Fibroblast of skin of back (primary cell): Measurements from ENCODE around the gene GNG12.
A peak's percentile ranks its signal among the peaks of the same experiment; 100 is the strongest.

Experiments used
- DNase-seq: peaks from one replicate; pipeline ENCODE4 v3.0.0-alpha.2; 2013

GNG12 gene

GRCh38 chr1:67840449-67840848 is 7.2 kb upstream of the GNG12 start:
- peak; percentile 96 for DNase-seq

- DNase-seq = no peak
Measured at GRCh38 chr1:67839826-67840225, 6.6 kb upstream of the GNG12 start.

GRCh38 chr1:67838180-67838910 is 5.1 kb upstream of the GNG12 start:
- DNase-seq = peak; percentile 29

GRCh38 chr1:67836769-67837168 is 3.5 kb upstream of the GNG12 start:
- no peak for DNase-seq

- DNase-seq = no peak
Measured at GRCh38 chr1:67835663-67836452, 2.6 kb upstream of the GNG12 start.

DNA sequence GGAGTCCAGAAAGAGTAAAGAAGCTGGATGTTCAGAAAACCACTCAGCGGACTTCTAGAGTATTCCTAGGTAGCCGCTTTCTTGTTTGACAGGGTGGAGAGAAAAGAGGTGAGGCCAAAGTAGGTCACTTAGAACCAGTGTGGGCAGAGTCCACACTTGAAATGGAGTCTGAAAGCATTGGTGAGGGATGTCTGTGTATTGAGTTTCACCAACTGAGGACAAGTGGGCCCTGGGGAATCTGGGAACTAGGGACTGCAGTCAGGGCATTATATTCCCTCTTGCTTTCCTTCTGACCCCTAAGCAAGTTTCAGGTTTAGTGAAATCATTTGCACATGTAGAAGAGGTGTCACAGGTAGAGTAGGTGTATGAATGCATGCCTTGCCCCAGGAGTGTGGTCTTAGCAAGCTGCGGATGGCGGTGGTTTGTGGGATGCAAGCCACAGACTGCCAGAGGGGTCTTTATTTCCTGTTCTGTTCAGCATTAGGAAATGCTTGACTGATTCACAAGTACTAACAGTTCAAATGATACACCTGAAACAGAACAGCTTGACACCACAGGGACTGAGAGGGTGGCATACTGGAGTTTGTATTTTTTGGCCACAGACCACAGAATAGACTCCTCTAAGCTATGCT is 1.1 kb upstream of the GNG12 start:
- DNase-seq = no peak

DNA sequence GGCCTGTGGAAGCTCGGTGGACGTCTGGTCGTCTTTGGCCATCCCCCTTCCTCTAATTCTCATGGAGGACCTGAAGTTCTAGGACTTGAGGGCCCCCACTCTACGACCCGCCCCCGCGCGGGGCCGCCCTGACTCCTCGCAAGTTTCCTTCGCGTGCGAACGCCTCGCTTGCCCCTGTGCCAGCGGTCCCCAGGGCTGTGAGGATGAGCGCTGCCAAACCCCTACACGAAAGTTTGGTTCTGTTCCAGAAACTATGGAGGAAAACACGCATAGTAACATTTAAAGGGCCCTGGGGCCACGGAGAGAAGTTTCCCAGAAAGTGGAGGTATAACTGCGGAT is 304 bp upstream of the GNG12 start:
- peak; percentile 82 for DNase-seq

- peak; percentile 76 for DNase-seq
Measured at GRCh38 chr1:67831850-67832513, 1.3 kb downstream of the GNG12 start.

DNA sequence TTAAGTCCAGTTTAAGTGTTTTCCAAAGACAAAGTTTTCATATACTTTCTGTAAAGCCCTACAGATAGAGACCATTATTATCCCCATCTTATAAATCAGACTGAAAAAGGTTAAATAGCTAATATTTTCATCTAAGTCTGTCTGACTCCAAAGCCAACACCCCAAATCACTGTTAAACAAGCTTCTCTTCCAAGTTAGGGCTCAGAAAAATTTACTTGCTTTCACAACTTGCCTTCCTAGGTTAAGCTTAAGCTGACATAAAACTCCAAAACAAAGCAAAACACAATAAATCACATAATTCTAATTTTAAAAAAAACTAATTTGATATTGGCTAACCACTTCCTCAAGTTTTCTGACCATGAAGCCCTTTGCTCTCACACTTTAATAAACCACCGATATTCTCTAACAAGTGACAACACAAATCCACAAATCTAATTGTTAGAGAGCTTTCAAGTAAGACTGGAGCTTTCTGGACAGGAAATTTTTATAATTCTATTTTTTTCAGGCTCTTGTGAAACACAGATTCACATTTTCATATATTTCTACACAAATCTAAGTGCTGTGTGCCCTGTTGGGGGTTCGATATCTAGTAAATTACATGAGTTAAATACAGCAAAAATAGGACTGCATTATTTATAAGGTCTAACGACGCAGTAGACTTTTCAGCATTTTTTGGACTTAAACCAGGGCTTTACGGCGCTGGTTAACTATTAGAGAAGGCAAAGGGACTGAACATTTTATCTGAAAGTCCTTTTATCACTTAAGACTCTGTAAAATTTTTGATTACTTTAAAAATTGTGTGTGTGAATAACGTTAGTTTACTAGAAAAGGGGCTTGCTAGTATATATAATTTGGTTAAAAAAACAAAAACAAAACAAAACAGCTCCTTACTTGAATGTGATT is 2.1 kb downstream of the GNG12 start:
- no peak for DNase-seq

DNA sequence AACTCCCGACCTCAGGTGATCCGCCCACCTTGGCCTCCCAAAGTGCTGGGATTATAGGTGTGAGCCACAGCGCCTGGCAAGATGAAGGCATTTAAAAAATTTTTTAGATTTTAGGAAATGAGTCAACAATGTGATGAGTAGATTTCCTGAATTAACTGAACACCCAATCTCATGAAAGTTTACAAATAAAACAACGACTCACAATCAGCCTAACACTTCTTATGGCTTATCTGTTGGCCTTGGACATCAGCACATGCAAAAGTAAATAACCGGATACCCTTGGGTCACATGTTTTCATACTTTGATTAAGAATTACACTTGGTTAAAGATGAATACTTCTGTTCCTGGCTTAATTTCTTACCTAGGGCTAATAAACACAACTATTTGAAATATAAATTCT is 3.0 kb downstream of the GNG12 start:
- DNase-seq = peak; percentile 30

- DNase-seq = no peak
Measured at GRCh38 chr1:67827688-67828087, 5.6 kb downstream of the GNG12 start.

DNA sequence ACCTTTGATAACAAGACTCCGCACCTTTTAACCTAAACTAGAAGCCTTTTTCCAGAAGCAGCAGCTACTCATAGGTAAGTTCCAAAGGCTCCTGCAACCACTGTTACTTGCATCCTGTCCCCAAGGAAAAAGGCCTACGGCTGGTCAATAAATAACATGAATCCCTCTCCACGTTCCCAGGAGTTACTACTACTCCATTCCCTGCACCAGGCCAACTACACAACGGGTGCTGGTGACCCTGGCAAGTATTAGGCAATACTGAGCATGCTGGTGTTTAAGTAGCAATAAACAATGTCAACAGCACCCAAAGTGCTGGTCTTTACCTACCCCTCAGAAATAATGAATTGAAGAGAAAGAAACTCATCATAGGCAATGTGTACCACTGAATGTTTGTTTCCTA is 7.7 kb downstream of the GNG12 start:
- no peak for DNase-seq

DNA sequence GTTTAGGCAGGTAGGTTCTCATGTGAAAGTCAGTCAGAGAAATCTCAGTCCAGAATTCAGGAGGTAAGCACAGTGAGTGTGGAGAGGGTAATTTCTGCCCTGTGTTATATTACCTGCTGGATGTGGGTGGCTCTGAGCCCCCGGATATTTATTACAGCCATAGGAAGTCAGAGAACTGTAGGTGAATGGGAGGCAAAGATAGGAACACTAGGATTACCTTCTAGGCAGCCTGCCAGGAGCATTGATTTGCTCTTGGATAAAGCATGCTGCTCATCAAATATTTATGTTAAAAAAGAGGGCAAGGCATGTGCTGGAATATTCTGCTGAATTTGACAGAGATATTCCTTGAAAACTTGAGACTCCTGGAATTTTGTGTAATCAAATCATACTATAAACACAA is 8.5 kb downstream of the GNG12 start:
- DNase-seq = no peak

- DNase-seq = no peak
Measured at GRCh38 chr1:67823615-67824014, 9.7 kb downstream of the GNG12 start.

DNA sequence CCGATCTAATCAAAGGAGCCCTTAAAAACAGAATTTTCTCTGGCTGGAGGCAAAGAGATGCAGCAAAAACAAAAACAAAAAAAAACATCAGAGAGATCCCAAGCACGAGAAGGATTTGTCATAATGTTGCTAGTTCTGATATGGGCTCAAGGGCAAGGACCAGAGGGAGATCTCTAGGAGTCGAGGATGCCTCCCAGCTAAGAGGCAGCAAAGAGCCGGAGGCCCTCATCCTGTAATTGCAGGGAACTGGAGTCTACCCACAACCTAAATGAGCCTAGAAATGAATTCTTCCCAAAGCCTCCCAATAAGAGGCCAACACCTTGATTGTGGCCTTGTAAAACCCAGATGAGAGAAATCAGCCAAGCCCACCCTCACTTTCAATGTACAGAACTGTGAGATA is 12.0 kb downstream of the GNG12 start:
- no peak for DNase-seq

GRCh38 chr1:67818725-67819301 is 14.5 kb downstream of the GNG12 start:
- no peak for DNase-seq

GRCh38 chr1:67818162-67818561 is 15.1 kb downstream of the GNG12 start:
- DNase-seq = no peak

- DNase-seq = no peak
Measured at GRCh38 chr1:67817319-67817718, 15.9 kb downstream of the GNG12 start.

GRCh38 chr1:67816506-67816905 is 16.8 kb downstream of the GNG12 start:
- no peak for DNase-seq

DNA sequence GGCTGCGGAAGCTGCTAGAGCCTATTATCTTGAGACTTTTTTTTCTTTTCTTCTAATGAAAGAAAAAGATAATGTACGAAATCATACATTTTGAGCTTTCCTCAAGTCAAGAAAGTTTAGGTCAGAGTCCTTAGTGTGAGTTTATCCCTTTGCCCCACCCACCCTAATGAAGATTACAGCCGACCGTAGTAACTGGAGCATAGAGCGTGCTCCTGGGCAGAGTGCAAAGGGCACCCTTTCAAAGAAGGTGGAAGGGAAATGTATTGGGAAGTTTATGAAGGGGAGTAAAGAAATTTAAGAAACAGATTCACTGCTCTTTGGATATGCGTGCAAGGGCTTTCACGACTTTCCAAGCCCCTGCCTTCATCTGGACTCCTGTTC is 17.2 kb downstream of the GNG12 start:
- DNase-seq = no peak

GRCh38 chr1:67815303-67816094 is 17.8 kb downstream of the GNG12 start:
- no peak for DNase-seq
